Fibroblast of pulmonary artery (primary cell): ENCODE data around the gene LRRC34.

Experiments used
- DNase-seq: peaks from one replicate; pipeline ENCODE4 v3.0.0-alpha.2; 2010; ENCODE audit warnings: low read depth
- H3K4me3 ChIP-seq: replicated peaks from 2 replicates; pipeline ENCODE4 v1.5.1; 2011; ENCODE audit warnings: low read depth, mild to moderate bottlenecking, control low read depth, low read length, moderate library complexity
- TF ChIP-seq, protein P1 (sequence below): IDR thresholded peaks from 2 replicates; pipeline ENCODE4 v1.5.1; 2011; ENCODE audit warnings: mild to moderate bottlenecking, control low read depth, low read length, inconsistent platforms; ENCODE audit errors: missing control alignments

The LRRC34 gene

DNA sequence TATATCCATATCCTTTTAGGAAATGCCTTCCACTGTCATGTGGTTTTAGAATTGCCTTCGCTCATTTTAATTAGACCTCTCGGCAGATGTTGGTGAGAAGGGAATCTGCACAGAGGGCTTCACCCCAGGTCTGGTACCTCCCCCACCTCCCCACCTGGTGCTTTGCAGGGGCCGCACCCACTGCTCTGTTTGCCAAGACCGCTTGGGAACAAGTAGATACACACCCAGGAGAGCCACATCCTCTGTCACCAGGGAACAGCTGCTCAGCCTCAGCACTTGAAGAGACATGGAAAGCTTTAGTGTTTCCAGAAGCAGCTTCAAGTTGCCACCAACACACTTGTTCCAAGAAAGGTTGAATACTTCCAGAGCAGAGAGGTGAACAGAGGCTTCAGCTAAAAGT lies 35.2 kb upstream of the LRRC34 start:
- DNase-seq, result no peak
- TF ChIP-seq, protein P1, sequence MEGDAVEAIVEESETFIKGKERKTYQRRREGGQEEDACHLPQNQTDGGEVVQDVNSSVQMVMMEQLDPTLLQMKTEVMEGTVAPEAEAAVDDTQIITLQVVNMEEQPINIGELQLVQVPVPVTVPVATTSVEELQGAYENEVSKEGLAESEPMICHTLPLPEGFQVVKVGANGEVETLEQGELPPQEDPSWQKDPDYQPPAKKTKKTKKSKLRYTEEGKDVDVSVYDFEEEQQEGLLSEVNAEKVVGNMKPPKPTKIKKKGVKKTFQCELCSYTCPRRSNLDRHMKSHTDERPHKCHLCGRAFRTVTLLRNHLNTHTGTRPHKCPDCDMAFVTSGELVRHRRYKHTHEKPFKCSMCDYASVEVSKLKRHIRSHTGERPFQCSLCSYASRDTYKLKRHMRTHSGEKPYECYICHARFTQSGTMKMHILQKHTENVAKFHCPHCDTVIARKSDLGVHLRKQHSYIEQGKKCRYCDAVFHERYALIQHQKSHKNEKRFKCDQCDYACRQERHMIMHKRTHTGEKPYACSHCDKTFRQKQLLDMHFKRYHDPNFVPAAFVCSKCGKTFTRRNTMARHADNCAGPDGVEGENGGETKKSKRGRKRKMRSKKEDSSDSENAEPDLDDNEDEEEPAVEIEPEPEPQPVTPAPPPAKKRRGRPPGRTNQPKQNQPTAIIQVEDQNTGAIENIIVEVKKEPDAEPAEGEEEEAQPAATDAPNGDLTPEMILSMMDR, result no peak
- H3K4me3 ChIP-seq, result no peak overlapping the region

DNA sequence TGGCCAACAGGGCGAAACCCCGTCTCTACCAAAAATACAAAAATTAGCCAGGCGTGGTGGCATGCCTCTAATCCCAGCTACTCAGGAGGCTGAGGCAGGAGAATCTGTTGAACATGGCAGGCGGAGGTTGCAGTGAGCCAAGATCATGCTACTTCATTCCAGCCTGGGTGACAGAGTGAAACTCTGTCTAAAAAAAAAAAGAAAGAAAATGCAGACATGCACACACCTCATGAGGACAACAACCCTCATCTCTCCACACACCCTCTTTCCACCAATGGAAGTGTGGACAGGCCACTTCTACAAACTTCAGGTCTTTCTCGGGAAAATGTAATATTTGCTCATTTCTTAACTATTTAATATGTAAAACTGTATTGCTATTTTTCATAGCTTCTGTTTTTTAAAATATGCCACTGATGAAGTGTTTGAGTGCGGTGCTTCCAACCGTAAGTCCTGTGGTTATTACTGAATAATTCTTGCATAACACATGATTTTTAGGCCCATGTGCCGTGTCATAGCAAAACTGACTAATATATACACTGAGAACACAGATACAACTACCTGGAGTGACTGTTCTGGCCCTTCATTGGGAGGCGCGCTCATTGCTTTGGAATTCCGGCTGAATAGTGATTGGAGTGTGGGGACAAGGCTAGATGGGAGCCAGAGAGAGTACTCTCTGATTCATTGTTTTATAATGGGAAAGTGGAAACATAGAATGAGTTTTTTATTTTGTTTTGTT lies 33.9 kb upstream of the LRRC34 start:
- TF ChIP-seq, protein P1, result no peak
- peak; percentile 48 for DNase-seq

DNA sequence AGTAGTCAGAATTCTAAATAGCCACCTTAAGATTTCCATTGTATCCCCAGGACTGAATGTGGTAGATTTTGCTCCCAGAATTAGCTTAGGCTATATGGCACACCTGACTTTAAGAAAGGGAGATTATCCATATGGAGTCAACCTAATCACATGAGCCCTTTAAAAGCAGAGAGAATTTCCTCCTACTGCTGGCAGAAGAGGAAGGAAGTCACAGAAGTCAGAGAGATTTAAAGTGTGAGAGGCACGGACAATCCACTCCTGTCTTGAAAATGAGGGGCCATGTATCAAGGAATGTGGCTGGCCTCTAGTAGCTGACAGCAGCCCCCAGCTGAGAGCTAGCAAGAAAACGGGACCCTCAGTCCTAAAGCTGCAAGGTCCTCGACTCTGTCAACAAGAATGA lies 30.3 kb upstream of the LRRC34 start:
- TF ChIP-seq, protein P1, result no peak
- DNase-seq, result no peak
- H3K4me3 ChIP-seq, result no peak overlapping the region

More for the DNA sequence above, 33.9 kb upstream of the LRRC34 start:
- H3K4me3 ChIP-seq, result no peak overlapping the region

DNA sequence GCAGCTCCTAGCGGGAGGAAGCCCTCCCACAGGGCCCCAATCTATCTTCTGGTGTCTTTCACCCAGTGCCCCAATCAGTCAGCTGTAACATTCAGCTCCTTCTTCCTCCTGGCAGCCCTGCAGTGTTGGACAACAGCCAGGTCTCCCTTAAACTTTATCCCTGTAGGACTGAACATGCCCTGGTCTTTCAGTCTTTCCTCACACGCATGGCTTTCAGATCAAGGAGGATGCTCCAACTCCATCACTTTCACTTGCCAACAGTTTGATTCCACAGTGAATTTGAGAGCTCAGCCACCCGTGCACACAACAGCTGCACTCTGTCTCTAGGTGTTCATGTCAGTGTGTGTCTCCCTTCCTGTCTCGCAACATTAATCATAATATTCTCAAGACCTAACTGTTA lies 28.5 kb upstream of the LRRC34 start:
- H3K4me3 ChIP-seq, result no peak overlapping the region
- TF ChIP-seq, protein P1, result no peak
- DNase-seq, result peak; percentile 50

DNA sequence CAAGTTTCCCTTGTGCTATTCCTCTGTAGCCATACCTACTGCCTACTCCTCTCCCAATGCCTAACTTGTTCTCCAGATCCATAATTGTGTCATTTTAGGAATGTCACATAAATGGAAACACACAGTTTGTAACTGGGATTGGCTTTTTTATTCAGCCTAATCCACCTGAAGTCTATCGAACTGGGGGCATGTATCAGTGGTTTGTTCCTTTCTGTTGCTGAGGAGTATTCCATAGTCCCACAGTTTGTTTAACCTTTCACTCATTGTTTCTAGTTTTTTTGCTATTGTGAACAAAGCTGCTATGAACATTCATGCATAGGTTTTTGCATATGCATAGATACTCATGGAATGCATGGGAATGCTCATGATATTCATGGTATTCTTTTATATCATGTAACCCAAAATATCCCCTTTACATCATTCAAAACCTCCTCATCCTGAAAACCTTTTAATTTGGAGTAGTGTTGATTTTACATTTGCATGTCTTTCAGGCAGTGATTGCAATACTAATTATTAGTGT lies 25.9 kb upstream of the LRRC34 start:
- no peak for DNase-seq
- no peak overlapping the region for H3K4me3 ChIP-seq
- TF ChIP-seq, protein P1, result no peak

DNA sequence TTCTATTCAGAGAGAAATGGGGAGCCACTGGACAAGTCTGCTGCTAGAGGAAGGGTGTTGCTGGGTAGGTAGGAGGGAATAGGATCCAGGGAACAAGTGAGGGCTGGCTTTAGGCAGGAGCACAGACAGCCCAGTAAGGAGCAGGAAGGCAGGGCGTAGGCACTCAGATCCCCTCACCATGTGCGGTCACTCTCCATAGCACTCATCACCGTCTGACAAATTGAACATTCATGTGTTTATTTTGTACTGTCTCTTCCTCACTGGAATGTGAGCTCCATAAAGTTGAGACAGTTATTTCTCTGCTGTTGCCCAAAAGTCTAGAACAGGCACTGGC lies 24.2 kb upstream of the LRRC34 start:
- TF ChIP-seq, protein P1, result no peak
- no peak overlapping the region for H3K4me3 ChIP-seq
- no peak for DNase-seq
